Glutamatergic neuron (in vitro differentiated cells): ENCODE measurements around the gene SNX27. TPM values are rescaled to one million over a fixed set of nuclear protein-coding genes. Genes with fewer than 3 reads are reported as not detected.
A peak's percentile ranks its signal among the peaks of the same experiment; 100 is the strongest.

Source experiments
- DNase-seq: peaks from one replicate; pipeline ENCODE4 v3.0.0; 2022
- H3K27ac Mint-ChIP-seq: one replicate; pipeline ENCODE4 v1.8.0; 2020; ENCODE audit warnings: mild to moderate bottlenecking, mixed read lengths, inconsistent platforms; ENCODE audit not compliant: unreplicated experiment
- H3K27me3 Mint-ChIP-seq: one replicate; pipeline ENCODE4 v1.8.0; 2020; ENCODE audit warnings: mild to moderate bottlenecking, moderate library complexity, mixed read lengths, inconsistent platforms; ENCODE audit not compliant: unreplicated experiment
- H3K36me3 Mint-ChIP-seq: one replicate; pipeline ENCODE4 v1.8.0; 2020; ENCODE audit warnings: mild to moderate bottlenecking, mixed read lengths, inconsistent platforms; ENCODE audit not compliant: unreplicated experiment
- H3K4me1 Mint-ChIP-seq: one replicate; pipeline ENCODE4 v1.8.0; 2020; ENCODE audit warnings: mild to moderate bottlenecking, low read depth, mixed read lengths, inconsistent platforms; ENCODE audit not compliant: unreplicated experiment
- H3K4me3 Mint-ChIP-seq: one replicate; pipeline ENCODE4 v1.8.0; 2020; ENCODE audit warnings: mild to moderate bottlenecking, mixed read lengths, inconsistent platforms; ENCODE audit not compliant: unreplicated experiment
- H3K9me3 Mint-ChIP-seq: one replicate; pipeline ENCODE4 v1.8.0; 2020; ENCODE audit warnings: mild to moderate bottlenecking, moderate library complexity, mixed read lengths, inconsistent platforms; ENCODE audit not compliant: unreplicated experiment
- total RNA-seq: library from RNA; stranded (reverse); fragmentation: NEBNext Ultra II Directional; extraction: Animal tissue kit (Norgen Biotek cat#: 25700); gene quantifications from one replicate; pipeline ENCODE4 v1.2.1, GENCODE V29; 2021; ENCODE audit not compliant: unreplicated experiment
- TF ChIP-seq, protein P1 (sequence below): fragments of 200-600 bp; sonication (generic); IDR thresholded peaks from one replicate; pipeline ENCODE4 v1.5.0; 2021; ENCODE audit not compliant: partially characterized antibody, unreplicated experiment

The SNX27 gene
- total RNA-seq, 1 donor from 2014 or later: 39.3 TPM

DNA sequence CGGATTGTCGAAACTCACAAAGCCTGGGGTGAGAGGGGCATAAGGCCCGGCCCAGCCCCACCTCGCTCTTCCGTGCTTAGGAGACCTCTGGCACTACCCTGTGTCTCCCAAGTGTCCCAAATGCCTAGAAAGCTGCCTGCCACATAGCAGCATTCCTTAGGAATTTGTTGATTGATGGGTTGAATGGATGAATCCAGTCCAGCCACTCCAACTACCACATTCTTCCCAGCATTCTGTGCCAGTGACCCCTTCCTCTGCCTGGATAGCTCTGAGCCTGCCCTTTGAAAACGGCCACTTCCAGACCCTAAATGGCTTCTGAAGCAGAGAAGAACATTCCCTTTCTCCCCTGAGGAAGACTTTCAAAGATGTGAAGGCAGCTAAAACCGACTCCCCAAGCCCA is 93.3 kb downstream of the SNX27 start:
- Mint-ChIP-seq H3K27ac (no peak overlapping the region), H3K4me1 (peaks cover 15% of the 10 kb centered on the region), H3K9me3 (peaks cover 7% of the 10 kb centered on the region), H3K36me3 (peaks cover 13% of the 10 kb centered on the region), H3K27me3 (peaks cover 7% of the 10 kb centered on the region), H3K4me3 (no peak overlapping the region)
- TF ChIP-seq, protein P1, sequence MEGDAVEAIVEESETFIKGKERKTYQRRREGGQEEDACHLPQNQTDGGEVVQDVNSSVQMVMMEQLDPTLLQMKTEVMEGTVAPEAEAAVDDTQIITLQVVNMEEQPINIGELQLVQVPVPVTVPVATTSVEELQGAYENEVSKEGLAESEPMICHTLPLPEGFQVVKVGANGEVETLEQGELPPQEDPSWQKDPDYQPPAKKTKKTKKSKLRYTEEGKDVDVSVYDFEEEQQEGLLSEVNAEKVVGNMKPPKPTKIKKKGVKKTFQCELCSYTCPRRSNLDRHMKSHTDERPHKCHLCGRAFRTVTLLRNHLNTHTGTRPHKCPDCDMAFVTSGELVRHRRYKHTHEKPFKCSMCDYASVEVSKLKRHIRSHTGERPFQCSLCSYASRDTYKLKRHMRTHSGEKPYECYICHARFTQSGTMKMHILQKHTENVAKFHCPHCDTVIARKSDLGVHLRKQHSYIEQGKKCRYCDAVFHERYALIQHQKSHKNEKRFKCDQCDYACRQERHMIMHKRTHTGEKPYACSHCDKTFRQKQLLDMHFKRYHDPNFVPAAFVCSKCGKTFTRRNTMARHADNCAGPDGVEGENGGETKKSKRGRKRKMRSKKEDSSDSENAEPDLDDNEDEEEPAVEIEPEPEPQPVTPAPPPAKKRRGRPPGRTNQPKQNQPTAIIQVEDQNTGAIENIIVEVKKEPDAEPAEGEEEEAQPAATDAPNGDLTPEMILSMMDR: no peak
- DNase-seq: no peak

DNA sequence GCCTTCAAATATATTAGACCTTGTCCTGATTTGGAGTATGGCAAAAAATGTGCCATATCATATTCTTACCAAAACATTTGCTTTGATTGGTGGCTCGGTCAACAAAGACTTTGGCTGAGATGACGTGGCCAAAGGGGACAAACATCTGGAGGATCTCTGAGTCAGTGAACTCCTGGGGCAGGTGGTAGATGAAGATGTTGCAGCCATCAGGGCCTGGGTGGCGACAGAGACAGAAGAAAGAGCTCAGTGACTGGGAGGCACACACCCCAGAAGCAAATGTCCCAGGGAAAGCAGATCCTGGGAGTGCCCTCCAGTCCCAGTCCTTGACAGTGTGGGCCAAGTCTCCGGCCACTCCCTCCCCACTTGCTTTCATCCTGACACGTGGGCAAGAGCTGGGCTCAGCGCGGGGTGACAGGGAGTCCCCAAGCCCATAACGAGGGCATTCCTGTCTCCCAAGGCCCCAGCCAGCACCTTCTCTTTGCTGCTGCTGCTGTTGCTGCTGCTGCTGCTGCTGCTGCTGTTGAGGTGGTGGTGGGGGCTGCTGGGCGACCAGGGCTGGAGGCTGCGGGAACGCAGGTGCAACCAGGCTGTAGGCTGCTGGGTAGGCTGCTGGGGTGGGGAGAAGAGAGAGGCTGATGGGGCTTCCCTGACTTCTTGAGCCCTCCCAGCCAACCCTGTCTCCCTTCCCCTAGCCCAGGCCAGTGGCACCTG is 94.1 kb downstream of the SNX27 start:
- Mint-ChIP-seq H3K4me3 (no peak overlapping the region), H3K9me3 (peaks cover 11% of the 10 kb centered on the region), H3K27ac (peak overlapping the region; percentile 60), H3K36me3 (peaks cover 13% of the 10 kb centered on the region), H3K27me3 (peaks cover 8% of the 10 kb centered on the region), H3K4me1 (peaks cover 17% of the 10 kb centered on the region)
- no peak for DNase-seq
- TF ChIP-seq, protein P1: no peak

DNA sequence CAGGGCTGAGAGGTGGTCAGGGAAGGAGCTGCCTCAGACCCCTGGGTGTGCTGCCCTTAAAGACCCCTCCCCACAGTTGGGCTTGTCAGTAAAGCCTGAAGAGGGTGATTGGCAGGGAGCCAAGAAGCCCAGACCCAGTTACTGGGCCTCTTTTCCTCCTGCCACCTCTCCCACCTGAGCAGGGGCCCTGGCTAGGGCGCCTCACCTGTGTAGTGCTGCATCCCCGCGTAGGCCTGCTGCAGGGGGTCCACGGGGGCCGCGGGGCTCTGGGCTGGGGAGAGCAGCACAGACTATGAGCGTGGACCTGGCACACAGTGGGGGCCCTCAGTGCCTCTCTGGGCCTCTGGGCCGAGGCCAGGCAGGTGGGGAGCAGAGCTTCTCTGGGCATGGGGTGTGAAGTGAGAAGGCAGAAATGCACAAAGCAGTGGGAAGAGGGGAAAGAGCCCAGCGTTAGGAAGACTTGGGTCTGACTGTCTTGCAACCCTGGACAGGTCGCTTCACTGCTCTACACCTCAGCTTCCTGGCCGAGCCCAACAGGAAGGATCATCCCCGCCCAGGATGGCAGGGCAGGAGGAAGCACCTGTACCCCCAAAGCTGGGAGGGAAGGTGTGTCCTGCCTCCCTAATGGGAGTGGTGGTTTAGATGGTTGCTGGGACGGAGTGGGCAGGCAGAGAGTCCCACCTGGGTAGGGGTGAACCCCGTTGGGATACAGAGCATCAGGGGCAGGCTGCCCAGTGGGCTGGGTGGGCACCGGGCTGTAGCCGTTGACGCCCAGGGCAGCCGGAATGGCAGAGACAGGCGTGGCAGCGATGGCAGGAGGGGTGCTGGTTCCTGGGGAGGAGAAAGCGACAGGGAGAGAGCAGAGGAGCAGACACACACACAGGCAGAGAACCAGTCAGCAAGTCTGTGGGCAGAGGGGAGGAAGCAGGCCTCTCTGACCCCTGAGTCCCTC is 94.9 kb downstream of the SNX27 start:
- peaks cover 13% of the 10 kb centered on the region for H3K36me3 Mint-ChIP-seq
- peaks cover 11% of the 10 kb centered on the region for H3K9me3 Mint-ChIP-seq
- H3K4me1 Mint-ChIP-seq: peaks cover 23% of the 10 kb centered on the region
- no peak overlapping the region for H3K4me3 Mint-ChIP-seq
- DNase-seq: no peak
- TF ChIP-seq, protein P1: no peak
- H3K27ac Mint-ChIP-seq: peak overlapping the region; percentile 12
- H3K27me3 Mint-ChIP-seq: peaks cover 11% of the 10 kb centered on the region

DNA sequence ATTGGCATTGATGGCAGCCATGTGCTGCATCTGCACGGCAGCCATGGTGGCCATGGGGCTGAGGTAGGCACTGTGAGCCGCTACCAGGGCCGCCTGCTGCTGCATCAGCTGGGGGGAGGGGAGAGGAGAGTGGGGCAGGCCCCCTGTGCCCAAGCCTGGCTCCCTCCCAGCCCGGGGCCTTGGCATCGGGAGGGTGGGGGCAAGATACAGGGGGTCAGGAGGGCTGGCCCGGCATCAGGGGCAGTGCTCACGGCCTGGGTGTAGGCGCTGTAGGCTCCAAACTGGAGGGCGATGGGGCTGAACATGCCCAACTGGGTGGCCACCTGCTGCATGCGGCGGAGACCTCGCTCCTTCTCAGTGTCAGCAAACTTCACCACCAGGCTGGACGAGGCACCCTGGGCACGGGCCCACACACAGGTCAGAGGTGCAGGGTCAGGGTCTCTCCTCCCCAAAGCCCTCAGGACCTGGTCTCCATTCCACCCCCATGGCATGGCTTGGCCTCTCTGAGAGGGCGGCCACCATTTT is 95.8 kb downstream of the SNX27 start:
- DNase-seq: no peak
- peaks cover 31% of the 10 kb centered on the region for H3K4me1 Mint-ChIP-seq
- H3K9me3 Mint-ChIP-seq: peaks cover 14% of the 10 kb centered on the region
- peaks cover 11% of the 10 kb centered on the region for H3K27me3 Mint-ChIP-seq
- H3K4me3 Mint-ChIP-seq: no peak overlapping the region
- TF ChIP-seq, protein P1: no peak
- no peak overlapping the region for H3K27ac Mint-ChIP-seq
- H3K36me3 Mint-ChIP-seq: peaks cover 13% of the 10 kb centered on the region
